Progenitor cell of endocrine pancreas (in vitro differentiated cells): Measurements from ENCODE around the gene TNRC6C. TPM values are rescaled to one million over a fixed set of nuclear protein-coding genes. Genes with fewer than 3 reads are reported as not detected.

Experiments
- DNase-seq: peaks from one replicate; pipeline ENCODE4 v3.0.0; 2021; ENCODE audit warnings: low spot score; ENCODE audit not compliant: unreplicated experiment
- H3K27ac Mint-ChIP-seq: 2 replicates; pipeline ENCODE4 v1.8.0; 2021; ENCODE audit warnings: mild to moderate bottlenecking, moderate library complexity, mixed read lengths
- H3K27me3 Mint-ChIP-seq: 2 replicates; pipeline ENCODE4 v1.8.0; 2021; ENCODE audit warnings: mixed read lengths
- H3K36me3 Mint-ChIP-seq: 2 replicates; pipeline ENCODE4 v1.8.0; 2022; ENCODE audit warnings: mixed read lengths; ENCODE audit not compliant: insufficient read depth
- H3K4me1 Mint-ChIP-seq: 2 replicates; pipeline ENCODE4 v1.8.0; 2021; ENCODE audit warnings: low read depth, mixed read lengths
- H3K4me3 Mint-ChIP-seq: 2 replicates; pipeline ENCODE4 v1.8.0; 2021; ENCODE audit warnings: low read depth, mild to moderate bottlenecking, moderate library complexity, mixed read lengths
- H3K9me3 Mint-ChIP-seq: 2 replicates; pipeline ENCODE4 v1.8.0; 2021; ENCODE audit warnings: low read depth, mixed read lengths
- CTCF ChIP-seq: fragments of 200-600 bp; sonication (generic); IDR thresholded peaks from one replicate; pipeline ENCODE4 v1.5.0; 2021; ENCODE audit warnings: antibody characterized with exemption, mild to moderate bottlenecking; ENCODE audit not compliant: unreplicated experiment
- total RNA-seq: library from RNA; stranded (reverse); gene quantifications from 2 replicates; pipeline ENCODE4 v1.2.1, GENCODE V29; 2021

TNRC6C gene
- total RNA-seq, 1 donor from 2014 or later = 38.3 TPM

GRCh38 chr17:78101112-78101511 is 142.6 kb downstream of the TNRC6C start:
- peaks cover 59% of the 10 kb centered on the region for H3K36me3 Mint-ChIP-seq
- H3K27me3 Mint-ChIP-seq = no peaks in the 10 kb centered on the region
- peak overlapping the region; percentile 17 for H3K27ac Mint-ChIP-seq

GRCh38 chr17:78101542-78101941 is 143.0 kb downstream of the TNRC6C start:
- Mint-ChIP-seq H3K4me1 (peaks cover 1% of the 10 kb centered on the region), H3K9me3 (peaks cover 16% of the 10 kb centered on the region), H3K27me3 (no peaks in the 10 kb centered on the region), H3K27ac (peak overlapping the region; percentile 17), H3K36me3 (peaks cover 55% of the 10 kb centered on the region), H3K4me3 (no peak overlapping the region)
- no peak for DNase-seq
- no peak for TF ChIP-seq CTCF

More at GRCh38 chr17:78101112-78101511, 142.6 kb downstream of the TNRC6C start:
- no peak overlapping the region for H3K4me3 Mint-ChIP-seq
- peaks cover 1% of the 10 kb centered on the region for H3K4me1 Mint-ChIP-seq
- H3K9me3 Mint-ChIP-seq = peaks cover 16% of the 10 kb centered on the region
- no peak for TF ChIP-seq CTCF
- DNase-seq = no peak

GRCh38 chr17:78103311-78103710 is 144.8 kb downstream of the TNRC6C start:
- peaks cover 45% of the 10 kb centered on the region for H3K36me3 Mint-ChIP-seq
- peaks cover 1% of the 10 kb centered on the region for H3K4me1 Mint-ChIP-seq
- H3K27ac Mint-ChIP-seq = no peak overlapping the region
- TF ChIP-seq CTCF = no peak
- DNase-seq = no peak
- peaks cover 16% of the 10 kb centered on the region for H3K9me3 Mint-ChIP-seq
- no peak overlapping the region for H3K4me3 Mint-ChIP-seq
- no peaks in the 10 kb centered on the region for H3K27me3 Mint-ChIP-seq

GRCh38 chr17:78104540-78104941 is 146.0 kb downstream of the TNRC6C start:
- peaks cover 1% of the 10 kb centered on the region for H3K4me1 Mint-ChIP-seq
- no peak overlapping the region for H3K27ac Mint-ChIP-seq
- peaks cover 37% of the 10 kb centered on the region for H3K36me3 Mint-ChIP-seq
- no peaks in the 10 kb centered on the region for H3K27me3 Mint-ChIP-seq
- H3K4me3 Mint-ChIP-seq = no peak overlapping the region
- DNase-seq = no peak
- no peak for TF ChIP-seq CTCF
- H3K9me3 Mint-ChIP-seq = peaks cover 15% of the 10 kb centered on the region

- Mint-ChIP-seq H3K9me3 (peaks cover 9% of the 10 kb centered on the region), H3K27ac (peak overlapping the region; percentile 49)
Observed at GRCh38 chr17:78105101-78105500, 146.6 kb downstream of the TNRC6C start.

More at GRCh38 chr17:78105101-78105500, 146.6 kb downstream of the TNRC6C start:
- peaks cover 33% of the 10 kb centered on the region for H3K36me3 Mint-ChIP-seq
- H3K27me3 Mint-ChIP-seq = no peaks in the 10 kb centered on the region
- DNase-seq = no peak
- TF ChIP-seq CTCF = no peak
- H3K4me3 Mint-ChIP-seq = no peak overlapping the region
- H3K4me1 Mint-ChIP-seq = peaks cover 1% of the 10 kb centered on the region
